Stomach smooth muscle (tissue), 2 donors: ENCODE data around the gene POFUT1.
"Not testable (repeated sequence)": the region's sequence is repeated elsewhere in the genome, so short reads cannot be mapped to it uniquely, and the experiment has no call there.

Experiments
- H3K27ac ChIP-seq: one replicate; pipeline ENCODE4 v1.7.0; 2013; ENCODE audit warnings: mild to moderate bottlenecking, low read length, inconsistent platforms
- H3K27me3 ChIP-seq, 2 donors: one replicate each; pipeline ENCODE4 v1.7.0; 2013; ENCODE audit warnings: low read length in 2 of 2; ENCODE audit not compliant: insufficient read depth in 2 of 2, control insufficient read depth in 1 of 2
- H3K36me3 ChIP-seq, 2 donors: one replicate each; pipeline ENCODE4 v1.7.0; 2013; ENCODE audit warnings: low read length in 2 of 2; ENCODE audit not compliant: control insufficient read depth in 2 of 2, insufficient read depth in 2 of 2
- H3K4me1 ChIP-seq: one replicate; pipeline ENCODE4 v1.7.0; 2013; ENCODE audit warnings: low read length; ENCODE audit not compliant: control insufficient read depth, insufficient read depth
- H3K4me3 ChIP-seq, 2 donors: one replicate each; pipeline ENCODE4 v1.7.0; 2013; ENCODE audit warnings: low read length in 2 of 2
- H3K9ac ChIP-seq, 2 donors: one replicate each; pipeline ENCODE4 v1.7.0; 2013; ENCODE audit warnings: low read length in 2 of 2, mild to moderate bottlenecking in 1 of 2
- H3K9me3 ChIP-seq, 2 donors: one replicate each; pipeline ENCODE4 v1.7.0; 2013; ENCODE audit warnings: low read length in 2 of 2; ENCODE audit not compliant: control insufficient read depth in 2 of 2
- donor health status: healthy.
- donor health status: Pancreatic carcinoma.

The POFUT1 gene

DNA sequence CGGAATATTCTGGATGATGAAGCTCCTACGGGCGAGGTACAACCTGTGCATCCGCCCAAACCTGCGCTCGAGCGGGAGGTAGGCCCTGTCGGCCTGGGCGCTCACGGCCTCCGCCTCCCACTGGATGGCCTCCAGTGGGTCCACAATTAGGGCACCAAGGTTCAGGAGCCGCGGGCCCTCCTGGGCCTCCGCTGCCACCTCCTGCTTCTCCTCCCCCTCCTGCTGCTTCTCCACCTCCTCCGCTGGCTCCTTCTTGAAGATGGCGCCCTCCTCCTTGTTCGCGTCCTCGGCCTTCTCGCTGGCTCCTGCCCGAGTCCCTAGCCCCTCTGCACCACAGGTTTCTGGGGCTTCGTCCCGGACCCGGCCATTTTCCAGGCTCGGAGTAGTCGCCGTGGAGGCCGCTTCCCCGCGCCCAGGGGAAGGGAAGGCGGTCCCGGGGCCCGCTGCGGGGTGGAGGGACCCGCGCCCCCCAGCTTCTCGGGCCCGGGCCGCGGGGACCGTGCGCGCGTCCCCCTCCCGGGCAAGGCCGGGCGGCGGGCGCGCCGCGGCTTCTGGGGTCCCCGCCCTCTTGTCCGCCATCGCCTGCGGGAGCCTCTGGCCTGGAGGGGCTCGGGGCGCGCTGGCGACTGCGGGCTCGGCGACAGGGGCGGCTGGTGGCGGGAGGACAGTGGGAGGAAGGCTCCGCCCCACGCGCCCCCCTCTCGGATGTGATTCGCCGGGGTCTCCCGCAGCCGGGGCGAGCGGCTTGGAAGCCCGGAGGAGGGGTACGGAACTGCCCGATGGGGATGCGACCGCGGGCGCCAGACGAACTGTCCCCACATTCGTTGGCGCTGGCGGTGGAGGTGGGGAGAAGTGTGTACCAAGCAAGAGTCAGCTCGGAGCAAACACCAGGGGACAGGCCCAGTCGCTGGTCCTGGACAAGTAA lies 17.7 kb upstream of the POFUT1 start:
- Histone ChIP-seq H3K27me3 (no peaks in the 10 kb centered on the region), H3K36me3 (no peaks in the 10 kb centered on the region), H3K9ac (peak overlapping the region; percentile 79 to 90), H3K4me1 (peaks cover 34% of the 10 kb centered on the region), H3K27ac (peak overlapping the region; percentile 66), H3K4me3 (peak overlapping the region; percentile 81 to 85), H3K9me3 (no peaks in the 10 kb centered on the region)

DNA sequence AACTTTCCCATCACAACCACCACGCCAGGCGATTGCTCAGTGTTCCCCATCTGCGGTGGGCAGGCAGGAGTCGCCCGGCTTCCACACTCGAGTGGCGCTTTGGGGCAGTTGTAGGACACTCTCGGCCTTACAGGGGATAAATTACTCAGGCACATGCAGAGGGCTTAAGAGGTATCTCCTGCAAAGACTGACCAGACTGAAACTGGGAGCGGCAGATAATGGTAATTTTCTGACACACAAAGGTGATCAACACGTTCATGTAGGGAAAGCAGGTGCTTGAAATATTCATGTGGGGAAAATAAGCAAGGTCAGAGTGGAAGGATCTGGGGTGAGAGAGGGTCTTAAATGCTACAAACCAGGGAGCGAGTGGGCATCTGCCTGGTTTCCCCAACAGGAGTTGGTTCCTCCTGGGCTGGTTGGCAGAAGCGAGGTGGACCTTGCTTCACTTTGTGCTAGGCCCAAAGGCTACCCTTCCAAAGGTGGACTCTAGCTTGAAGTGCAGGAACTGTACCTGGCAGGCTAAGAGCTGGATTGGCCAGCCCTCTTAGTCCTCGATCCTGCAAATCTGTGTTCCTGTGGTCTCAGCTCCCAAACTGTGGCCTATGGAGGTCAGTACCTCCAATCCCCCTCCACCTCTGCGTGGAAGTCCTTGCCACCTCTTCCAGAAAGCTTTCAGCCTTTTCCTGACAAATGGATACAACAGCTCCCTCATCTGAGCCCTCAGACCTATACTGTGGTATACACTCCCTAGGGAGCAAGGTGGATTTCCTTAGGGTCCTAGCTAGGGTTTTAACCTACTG lies 16.9 kb upstream of the POFUT1 start:
- Histone ChIP-seq H3K27me3 (no peaks in the 10 kb centered on the region), H3K4me1 (peaks cover 34% of the 10 kb centered on the region), H3K9ac (peak overlapping the region; percentile 79 to 90), H3K9me3 (no peaks in the 10 kb centered on the region), H3K27ac (peak overlapping the region; percentile 66), H3K4me3 (peak overlapping the region; percentile 81 to 85), H3K36me3 (peaks cover 6 to 8% of the 10 kb centered on the region in 2 donors)

- Histone ChIP-seq H3K36me3 (peaks cover 10 to 11% of the 10 kb centered on the region in 2 donors), H3K4me3 (no peak overlapping the region), H3K9ac (no peak overlapping the region), H3K27ac (peak overlapping the region; percentile 66), H3K27me3 (no peaks in the 10 kb centered on the region), H3K9me3 (no peaks in the 10 kb centered on the region), H3K4me1 (peaks cover 34% of the 10 kb centered on the region)
Observed at GRCh38 chr20:32191422-32191821, 16.3 kb upstream of the POFUT1 start.

DNA sequence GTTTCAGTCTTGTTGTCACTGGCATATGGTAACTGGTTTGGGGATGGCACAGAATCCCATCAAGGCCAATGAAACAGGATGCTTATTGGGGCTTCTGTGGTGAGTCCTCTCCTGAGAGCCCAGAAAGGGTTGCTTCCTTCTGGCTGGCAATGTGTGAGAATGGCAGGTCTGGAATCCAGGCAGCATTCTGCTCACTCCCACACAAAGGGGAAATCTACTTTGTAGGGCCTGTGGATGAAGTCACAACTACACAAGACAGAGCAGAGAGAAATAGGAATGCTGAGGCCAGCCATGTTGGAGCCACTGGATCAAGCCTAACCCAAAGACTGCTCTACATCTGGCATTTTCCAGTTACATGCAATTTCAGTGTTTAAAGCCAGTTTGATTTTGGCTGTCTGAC lies 15.8 kb upstream of the POFUT1 start:
- peak overlapping the region; percentile 11 for H3K27ac ChIP-seq
- peaks cover 34% of the 10 kb centered on the region for H3K4me1 ChIP-seq
- peaks cover 11 to 15% of the 10 kb centered on the region in 2 donors for H3K36me3 ChIP-seq

DNA sequence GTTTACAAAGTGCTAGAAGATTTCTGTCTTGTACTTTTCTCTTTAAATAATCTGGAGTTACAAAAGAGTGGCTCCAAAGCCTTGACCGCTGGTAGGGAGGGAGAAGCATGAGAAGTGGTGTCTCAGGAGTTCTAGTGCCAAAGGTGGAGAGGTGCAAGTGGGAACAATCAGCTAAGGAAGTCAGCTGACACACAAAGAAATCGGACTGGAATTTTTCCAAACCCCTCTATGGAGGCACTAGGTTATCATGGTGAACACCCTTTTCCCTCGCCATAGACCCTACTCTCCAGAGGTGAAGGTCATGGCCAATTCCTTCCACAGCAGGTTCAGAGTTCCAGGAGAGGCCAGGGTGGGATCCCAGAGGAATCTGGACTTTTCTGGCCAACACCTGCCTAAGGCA lies 15.0 kb upstream of the POFUT1 start:
- Histone ChIP-seq H3K27ac (no peak overlapping the region), H3K4me3 (no peak overlapping the region), H3K9ac (peak overlapping the region in 1 of 2 donors; percentile 5), H3K9me3 (no peaks in the 10 kb centered on the region), H3K4me1 (peaks cover 34% of the 10 kb centered on the region), H3K36me3 (peaks cover 18 to 23% of the 10 kb centered on the region in 2 donors), H3K27me3 (no peaks in the 10 kb centered on the region)

More for the DNA sequence above, 15.8 kb upstream of the POFUT1 start:
- no peaks in the 10 kb centered on the region for H3K9me3 ChIP-seq
- no peak overlapping the region for H3K9ac ChIP-seq
- H3K27me3 ChIP-seq, result no peaks in the 10 kb centered on the region
- H3K4me3 ChIP-seq, result no peak overlapping the region

DNA sequence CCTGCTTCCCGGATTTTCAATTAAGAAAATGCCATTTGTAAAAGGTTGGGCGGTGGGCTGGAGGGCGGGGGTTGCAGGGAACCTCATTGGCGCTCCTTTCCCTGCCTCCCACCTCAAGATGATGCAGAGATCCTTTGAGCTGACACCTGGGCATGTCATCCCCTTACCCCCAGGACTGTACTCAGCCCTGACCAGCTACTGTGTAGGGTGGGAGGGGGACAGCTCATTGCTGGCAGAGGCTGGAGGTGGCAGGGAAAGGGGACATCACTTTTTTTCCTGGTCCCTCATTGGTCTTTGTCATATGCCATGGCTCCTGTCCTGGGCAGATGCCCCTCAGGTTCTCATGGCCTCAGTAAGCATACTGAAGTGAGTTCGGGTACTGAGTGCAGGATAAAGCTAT lies 14.3 kb upstream of the POFUT1 start:
- H3K27me3 ChIP-seq, H3K9me3 ChIP-seq, H3K4me3 ChIP-seq, H3K27ac ChIP-seq: not testable (repeated sequence)
- Histone ChIP-seq H3K4me1 (peaks cover 31% of the 10 kb centered on the region), H3K36me3 (peaks cover 20 to 24% of the 10 kb centered on the region in 2 donors), H3K9ac (peak overlapping the region in 1 of 2 donors; percentile 29)

- Histone ChIP-seq H3K27ac (peak overlapping the region; percentile 31), H3K36me3 (peaks cover 25 to 26% of the 10 kb centered on the region in 2 donors)
Observed at GRCh38 chr20:32193996-32194395, 13.7 kb upstream of the POFUT1 start.

GRCh38 chr20:32195581-32195980 lies 12.1 kb upstream of the POFUT1 start:
- no peak overlapping the region for H3K9ac ChIP-seq
- H3K4me3 ChIP-seq, result no peak overlapping the region
- H3K27ac ChIP-seq, result peak overlapping the region; percentile 46
- H3K4me1 ChIP-seq, result peaks cover 12% of the 10 kb centered on the region
- peaks cover 31 to 33% of the 10 kb centered on the region in 2 donors for H3K36me3 ChIP-seq
- H3K27me3 ChIP-seq, result no peaks in the 10 kb centered on the region
- H3K9me3 ChIP-seq, result no peaks in the 10 kb centered on the region

More at GRCh38 chr20:32193996-32194395, 13.7 kb upstream of the POFUT1 start:
- Histone ChIP-seq H3K4me1 (peaks cover 25% of the 10 kb centered on the region), H3K9me3 (no peaks in the 10 kb centered on the region), H3K9ac (peak overlapping the region; percentile 21 to 29), H3K4me3 (no peak overlapping the region), H3K27me3 (no peaks in the 10 kb centered on the region)

GRCh38 chr20:32196613-32197012 lies 11.1 kb upstream of the POFUT1 start:
- H3K4me3 ChIP-seq, H3K9me3 ChIP-seq, H3K27ac ChIP-seq, H3K27me3 ChIP-seq, H3K9ac ChIP-seq: not testable (repeated sequence)
- H3K36me3 ChIP-seq, result peaks cover 35 to 40% of the 10 kb centered on the region in 2 donors
- H3K4me1 ChIP-seq, result peaks cover 14% of the 10 kb centered on the region

- H3K9me3 ChIP-seq, result not testable (repeated sequence)
Observed at GRCh38 chr20:32197136-32197535, 10.5 kb upstream of the POFUT1 start.

More at GRCh38 chr20:32197136-32197535, 10.5 kb upstream of the POFUT1 start:
- Histone ChIP-seq H3K36me3 (peaks cover 35 to 43% of the 10 kb centered on the region in 2 donors), H3K4me1 (peaks cover 14% of the 10 kb centered on the region)
- not testable (repeated sequence) for H3K27ac ChIP-seq, H3K9ac ChIP-seq, H3K27me3 ChIP-seq, H3K4me3 ChIP-seq
